AG04449 (cell line): ENCODE results near the gene ACBD6.

ENCODE experiments used
- CTCF ChIA-PET: fragments of 350-600 bp; formaldehyde crosslinking; extraction: SDS; loops from one replicate; lab custom pipeline; 2021; ENCODE audit warnings: antibody characterized with exemption; lab: Yijun Ruan, JAX
- POLR2A ChIA-PET: fragments of 400-600, 350-600 bp; formaldehyde crosslinking; extraction: SDS; loops from one replicate; lab custom pipeline; 2020; ENCODE audit warnings: antibody characterized with exemption, inconsistent platforms; lab: Yijun Ruan, JAX
- DNase-seq: peaks from one replicate; pipeline ENCODE4 v3.0.0-alpha.2; 2010; ENCODE audit warnings: low read depth, low spot score
- H3K4me3 ChIP-seq: 2 replicates; pipeline ENCODE4 v1.5.1; 2011; ENCODE audit warnings: low read depth, mild to moderate bottlenecking, control low read depth, low read length
- CTCF ChIP-seq: IDR thresholded peaks from one replicate; pipeline ENCODE4 v1.5.1; 2011; ENCODE audit warnings: mild to moderate bottlenecking, moderate library complexity, low read length, control low read depth, inconsistent platforms; ENCODE audit not compliant: insufficient read depth; ENCODE audit errors: missing control alignments

The ACBD6 gene

DNA sequence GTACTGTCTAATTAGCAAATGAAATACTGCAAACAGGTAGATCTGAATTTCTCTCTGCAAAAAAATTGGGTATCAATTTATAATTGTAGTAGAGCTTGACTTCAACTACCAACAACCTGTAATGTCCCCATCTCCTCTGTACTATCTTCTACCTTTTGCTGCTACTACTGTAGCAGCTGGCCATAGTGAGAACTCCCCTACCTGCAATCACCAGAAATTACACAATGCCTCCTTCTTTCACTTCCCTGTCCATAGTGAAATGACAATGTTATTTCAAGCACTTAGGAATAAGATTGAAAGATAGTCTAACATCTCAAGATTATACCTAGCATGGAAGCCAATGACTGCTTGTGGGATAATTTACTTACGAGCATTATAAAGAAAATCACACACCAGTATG is 100.4 kb downstream of the ACBD6 start:
- CTCF ChIA-PET = no interaction called here
- no peak for TF ChIP-seq CTCF
- DNase-seq = no peak
- POLR2A ChIA-PET = no interaction called here
- no peak overlapping the region for H3K4me3 ChIP-seq

DNA sequence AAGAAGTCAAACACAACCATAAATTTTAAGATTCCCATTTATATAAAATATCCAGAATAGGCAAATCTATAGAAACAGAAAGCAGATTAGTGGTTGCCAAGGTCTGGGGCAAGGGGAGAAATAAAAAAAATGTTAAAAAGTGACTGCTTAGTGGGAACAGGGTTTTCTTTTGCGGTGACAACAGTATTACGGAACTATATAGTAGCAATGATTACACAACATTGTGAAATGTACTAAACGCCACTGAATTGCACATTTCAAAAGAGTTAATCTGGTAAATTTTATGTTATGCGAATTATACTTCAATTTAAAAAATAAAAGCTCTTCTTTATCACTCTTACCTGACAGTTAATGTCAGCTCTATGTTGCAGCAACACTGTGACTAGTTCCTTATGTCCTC is 105.2 kb downstream of the ACBD6 start:
- CTCF ChIA-PET = interaction anchor here (0.8 to 1.4 kb wide), 3 partner anchors 12 to 144 kb away, joined by 3 read pairs; no protein-coding TSS in a partner anchor

DNA sequence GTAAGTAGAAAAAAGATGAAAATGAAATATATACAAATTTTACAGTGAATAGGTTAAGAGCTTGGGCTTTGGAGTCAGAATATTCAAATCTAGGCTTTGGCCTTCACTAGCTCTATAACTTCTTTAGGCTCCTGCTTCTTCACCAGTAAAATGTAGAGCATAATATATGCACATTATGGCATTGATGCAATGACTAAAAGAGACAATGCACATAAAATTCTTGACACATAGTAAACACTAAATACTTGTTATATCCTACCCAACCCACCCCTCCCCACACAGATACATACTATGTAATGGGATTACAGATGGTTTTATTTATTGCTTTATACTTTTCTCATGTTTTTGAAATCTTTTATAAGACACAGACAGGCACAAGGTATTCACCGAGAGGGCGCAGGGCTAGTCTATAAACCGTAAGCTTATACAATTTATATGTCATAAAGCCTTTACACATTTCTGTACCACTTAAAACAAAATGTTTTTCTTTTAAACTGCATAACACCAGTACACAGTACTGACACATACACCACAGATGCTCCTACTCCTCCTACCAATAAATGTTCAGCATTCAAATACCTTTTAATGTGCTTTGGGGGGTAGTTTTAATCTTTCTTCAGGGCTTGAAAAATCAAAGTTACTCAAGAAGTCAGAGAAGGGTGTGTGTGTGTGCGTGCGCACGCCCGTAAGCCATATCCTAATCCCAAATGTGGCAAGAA is 109.8 kb downstream of the ACBD6 start:
- TF ChIP-seq CTCF = no peak
- ChIA-PET CTCF (no interaction called here), POLR2A (no interaction called here)
- DNase-seq = no peak
- no peak overlapping the region for H3K4me3 ChIP-seq

More for the DNA sequence above, 105.2 kb downstream of the ACBD6 start:
- TF ChIP-seq CTCF = no peak
- no peak overlapping the region for H3K4me3 ChIP-seq
- POLR2A ChIA-PET = no interaction called here
- no peak for DNase-seq

DNA sequence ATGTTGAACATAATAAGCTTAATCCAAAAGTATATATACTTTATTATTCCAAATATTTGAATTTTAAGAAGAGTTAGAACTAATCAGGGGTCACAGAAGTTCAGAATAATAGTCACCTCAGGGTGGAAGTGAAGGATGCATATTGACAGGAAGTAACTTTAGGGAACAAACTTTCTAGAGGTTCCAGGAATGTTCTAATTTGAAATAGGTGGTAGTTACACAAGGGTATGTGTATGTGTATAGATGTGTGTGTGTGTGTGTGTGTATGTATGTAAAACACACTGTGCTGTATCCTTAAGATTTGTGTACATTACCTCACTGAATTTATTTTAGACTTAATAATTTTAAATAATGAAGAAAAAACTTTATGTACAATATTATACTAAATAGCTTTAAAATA is 110.4 kb downstream of the ACBD6 start:
- TF ChIP-seq CTCF = no peak
- CTCF ChIA-PET = no interaction called here
- POLR2A ChIA-PET = no interaction called here
- no peak for DNase-seq
- no peak overlapping the region for H3K4me3 ChIP-seq

- CTCF ChIA-PET = interaction anchor here (1.5 kb wide), 1 partner anchor 29 kb away, joined by 4 read pairs; no protein-coding TSS in a partner anchor
- no peak for DNase-seq
- POLR2A ChIA-PET = no interaction called here
- no peak for TF ChIP-seq CTCF
- H3K4me3 ChIP-seq = no peak overlapping the region
Observed at GRCh38 chr1:180387413-180387812, 115.0 kb downstream of the ACBD6 start.

GRCh38 chr1:180386745-180387367 is 115.5 kb downstream of the ACBD6 start:
- TF ChIP-seq CTCF = no peak
- no peak for DNase-seq
- POLR2A ChIA-PET = no interaction called here
- CTCF ChIA-PET = interaction anchor here (1.5 kb wide), 1 partner anchor 29 kb away, joined by 4 read pairs; no protein-coding TSS in a partner anchor
- H3K4me3 ChIP-seq = no peak overlapping the region
